Activated CD4-positive, CD25-positive, alpha-beta regulatory T cell treated with anti-CD3 and anti-CD28 coated beads, Interleukin-2, amount 50 U/mL, for 72 hours (primary cell): ENCODE measurements around the gene BRCA1.
A peak's percentile ranks its signal among the peaks of the same experiment; 100 is the strongest.
"Not testable (repeated sequence)": the region's sequence is repeated elsewhere in the genome, so short reads cannot be mapped to it uniquely, and the experiment has no call there.

Experiments
- DNase-seq: peaks from one replicate; pipeline ENCODE4 v3.0.0; 2021

BRCA1 gene

GRCh38 chr17:43000894-43001293, 124.3 kb downstream of the BRCA1 start:
- DNase-seq = not testable (repeated sequence)

- no peak for DNase-seq
Measured at GRCh38 chr17:42999003-42999525, 126.1 kb downstream of the BRCA1 start.

GRCh38 chr17:42997984-42998938, 126.9 kb downstream of the BRCA1 start, which contains the start of gene RPL27:
TSS of gene RPL27 (plus strand) at chr17:42998419. CDS start at chr17:42998751, 332 bp downstream.
- peak; percentile 92 for DNase-seq

- no peak for DNase-seq
Measured at GRCh38 chr17:42997390-42997983, 127.7 kb downstream of the BRCA1 start.
